Pons (tissue), 1 donor: ENCODE data around the gene TSEN2.
"Not testable (repeated sequence)": the region's sequence is repeated elsewhere in the genome, so short reads cannot be mapped to it uniquely, and the experiment has no call there.

Experiments used
- DNase-seq: peaks from one replicate; pipeline ENCODE4 v3.0.0-alpha.2; 2016; ENCODE audit warnings: low spot score

The TSEN2 gene

GRCh38 chr3:12452361-12453330 lies 31.6 kb upstream of the TSEN2 start:
- no peak for DNase-seq

GRCh38 chr3:12454076-12454815 lies 30.0 kb upstream of the TSEN2 start:
- DNase-seq: no peak

GRCh38 chr3:12454816-12455121 lies 29.5 kb upstream of the TSEN2 start:
- DNase-seq: no peak

DNA sequence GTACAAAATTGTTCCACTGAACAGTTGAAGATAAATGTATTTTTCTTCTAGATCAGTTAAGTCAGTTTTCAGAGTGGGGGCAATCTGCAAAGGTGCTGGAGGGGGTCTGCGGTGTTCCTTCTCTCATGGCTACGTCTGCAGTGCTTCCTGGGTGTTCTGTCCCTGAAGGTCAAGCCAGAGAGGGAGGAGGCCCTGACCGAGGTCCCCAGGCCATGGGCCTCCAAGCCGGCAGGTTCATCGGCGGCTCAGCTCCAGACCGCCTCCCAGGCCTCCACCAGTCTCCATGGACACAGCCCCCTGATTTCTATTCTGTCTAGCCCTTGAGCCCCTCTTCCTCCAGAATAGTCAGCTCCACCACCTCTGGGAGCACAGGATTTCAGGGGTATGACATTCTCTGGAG lies 28.5 kb upstream of the TSEN2 start:
- DNase-seq: no peak

GRCh38 chr3:12456441-12456840 lies 27.8 kb upstream of the TSEN2 start:
- no peak for DNase-seq

DNA sequence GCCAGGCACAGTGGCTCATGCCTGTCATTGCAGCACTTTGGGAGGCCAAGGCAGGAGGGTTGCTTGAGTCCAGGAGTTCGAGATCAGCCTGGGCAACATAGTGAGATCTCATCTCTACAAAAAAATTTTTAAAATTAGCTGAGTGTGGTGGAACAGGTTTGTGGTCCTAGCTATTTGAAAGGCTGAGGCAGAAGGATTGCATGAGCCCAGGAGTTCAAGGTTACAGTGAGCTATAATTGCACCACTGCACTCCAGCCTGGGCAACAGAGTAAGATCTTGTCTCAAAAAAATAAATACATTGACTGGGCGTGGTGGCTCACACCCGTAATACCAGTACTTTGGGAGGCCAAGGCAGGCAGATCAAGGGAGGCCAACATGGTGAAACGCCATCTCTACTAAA lies 26.9 kb upstream of the TSEN2 start:
- DNase-seq: not testable (repeated sequence)

DNA sequence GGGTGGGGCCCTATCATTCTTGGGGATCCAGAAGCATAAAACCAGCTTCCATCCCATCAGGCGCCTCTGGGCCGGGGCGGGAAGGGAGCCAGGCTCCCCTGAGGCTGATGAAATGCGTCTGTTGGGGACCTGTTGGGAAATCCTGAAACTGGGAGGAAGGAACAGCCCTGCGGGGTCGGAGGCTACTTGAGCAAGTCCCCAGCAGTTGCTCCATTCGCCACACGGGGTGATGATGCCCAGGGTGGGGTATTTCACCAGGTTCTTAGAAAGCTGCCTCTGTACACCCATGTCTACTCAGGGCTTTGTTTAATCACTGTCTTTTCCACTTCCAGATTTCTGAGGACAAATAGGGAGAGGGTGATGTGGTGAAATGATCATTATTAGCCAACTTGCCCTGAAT lies 25.4 kb upstream of the TSEN2 start:
- DNase-seq: no peak

DNA sequence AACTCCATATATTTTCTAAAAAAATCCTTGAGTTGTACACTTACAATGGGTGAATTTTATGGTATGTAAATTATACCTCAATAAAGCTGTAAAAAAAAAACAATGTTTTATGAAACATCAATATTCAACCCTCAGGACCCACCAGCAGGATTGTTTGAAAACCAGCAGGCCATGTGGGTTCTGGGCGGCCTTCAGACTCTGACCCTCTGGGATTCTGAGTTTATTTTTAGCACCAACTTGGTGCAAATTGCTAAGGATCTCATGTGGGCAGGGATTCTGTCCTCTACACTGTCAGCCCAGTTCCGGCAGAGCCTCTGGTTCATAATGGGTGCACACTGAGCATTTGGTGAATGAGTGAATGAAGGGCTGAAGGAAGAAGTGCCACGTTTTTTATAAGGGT lies 24.2 kb upstream of the TSEN2 start:
- no peak for DNase-seq

DNA sequence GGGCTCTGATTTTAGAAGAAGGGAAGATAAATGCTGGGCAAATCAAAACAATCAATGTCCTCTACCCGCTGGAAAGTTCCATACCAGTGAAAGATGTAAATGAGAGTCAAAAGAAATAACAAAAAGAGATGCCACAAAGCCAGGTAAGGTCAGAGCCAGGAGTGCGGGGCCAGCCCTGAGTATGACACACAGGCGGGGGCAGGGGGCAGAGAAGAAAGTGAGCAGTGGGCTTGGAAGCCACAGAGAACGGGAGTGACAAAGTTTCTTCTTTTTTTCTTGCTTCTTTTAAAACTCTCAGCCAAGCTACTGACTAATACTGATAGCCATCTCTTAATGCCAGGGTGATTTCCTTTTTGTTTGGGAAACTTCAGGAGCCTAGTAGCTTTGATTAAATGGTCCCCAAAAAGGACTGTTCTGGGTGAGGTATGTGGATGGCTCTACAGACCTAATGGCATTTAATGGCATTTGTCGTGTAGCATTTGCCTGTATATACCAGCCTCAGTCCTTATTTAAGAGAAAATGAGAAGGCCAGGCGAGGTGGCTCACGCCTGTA lies 23.1 kb upstream of the TSEN2 start:
- no peak for DNase-seq

DNA sequence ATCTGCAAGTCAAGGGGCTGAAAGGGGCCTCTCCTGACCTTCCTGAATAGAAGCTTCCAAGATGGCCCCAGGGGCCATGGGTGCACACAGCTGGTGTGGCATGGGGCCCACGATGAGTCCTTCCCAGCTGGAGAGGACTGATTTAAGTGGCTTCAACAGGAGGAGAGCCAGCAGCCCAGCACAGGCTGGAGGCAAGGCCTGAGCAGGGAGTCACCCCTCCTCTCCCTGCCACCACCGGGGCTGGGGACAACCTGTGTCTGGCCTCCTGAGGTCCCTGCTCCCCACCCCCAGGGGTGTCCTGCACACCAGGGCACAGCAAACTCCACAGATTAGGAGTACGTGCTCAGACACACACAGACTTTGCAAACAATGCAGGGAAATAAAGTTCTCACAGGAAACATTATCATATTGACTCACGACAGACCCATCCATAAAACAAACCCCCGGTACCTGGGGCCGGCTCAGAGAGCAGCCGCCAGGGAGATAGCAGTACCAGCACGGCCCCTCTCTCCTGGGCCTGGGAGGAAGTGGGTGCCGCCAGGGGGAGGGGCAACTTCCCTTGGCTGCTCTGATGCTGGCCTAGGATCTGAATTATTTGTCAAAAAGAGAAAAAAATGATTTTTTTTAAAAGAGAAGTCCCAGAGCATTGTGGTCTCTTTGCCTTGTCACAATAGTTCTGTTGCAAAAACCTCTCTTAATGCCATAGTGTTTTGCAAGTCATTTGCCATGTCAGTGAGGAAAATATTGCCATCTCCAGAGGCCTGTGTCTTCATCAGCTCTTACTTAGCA lies 21.9 kb upstream of the TSEN2 start:
- DNase-seq: no peak

DNA sequence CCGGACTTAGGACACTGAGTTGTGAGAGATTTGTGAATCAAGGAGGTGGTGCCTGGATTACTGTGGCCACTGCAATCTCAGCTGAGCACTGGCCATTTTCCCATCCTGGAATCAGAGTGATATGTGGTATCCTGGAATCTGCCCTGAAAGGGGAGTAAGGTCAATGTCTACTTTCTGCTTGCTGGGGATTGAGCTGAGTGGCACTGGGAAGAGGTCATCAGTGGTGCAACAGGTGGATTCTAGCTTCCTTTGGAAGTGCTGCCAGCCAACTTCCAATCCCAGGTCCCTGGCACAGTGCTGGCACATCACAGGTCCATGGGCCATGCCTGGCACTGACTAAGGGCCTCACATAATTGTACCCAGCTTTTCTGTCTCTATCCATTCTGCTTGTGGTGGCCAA lies 20.6 kb upstream of the TSEN2 start:
- no peak for DNase-seq

DNA sequence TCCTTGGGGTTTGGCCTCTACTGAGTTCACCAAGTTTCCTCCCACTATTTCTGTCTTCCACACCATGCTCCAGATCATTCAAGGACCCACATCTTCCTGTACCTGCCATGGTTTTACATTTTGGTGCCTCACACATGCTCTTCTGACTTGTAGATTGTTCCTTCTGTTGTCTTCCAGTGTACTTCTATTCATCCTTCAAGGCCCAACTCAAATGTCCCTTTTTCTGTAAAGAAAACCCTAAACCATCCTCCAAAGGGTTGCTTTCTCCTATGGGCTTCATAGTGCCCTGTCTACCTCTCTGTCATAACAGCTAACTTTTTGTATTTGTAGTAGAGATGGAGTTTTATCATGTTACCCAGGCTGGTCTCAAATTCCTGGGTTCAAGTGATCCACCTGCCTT lies 20.1 kb upstream of the TSEN2 start:
- no peak for DNase-seq

DNA sequence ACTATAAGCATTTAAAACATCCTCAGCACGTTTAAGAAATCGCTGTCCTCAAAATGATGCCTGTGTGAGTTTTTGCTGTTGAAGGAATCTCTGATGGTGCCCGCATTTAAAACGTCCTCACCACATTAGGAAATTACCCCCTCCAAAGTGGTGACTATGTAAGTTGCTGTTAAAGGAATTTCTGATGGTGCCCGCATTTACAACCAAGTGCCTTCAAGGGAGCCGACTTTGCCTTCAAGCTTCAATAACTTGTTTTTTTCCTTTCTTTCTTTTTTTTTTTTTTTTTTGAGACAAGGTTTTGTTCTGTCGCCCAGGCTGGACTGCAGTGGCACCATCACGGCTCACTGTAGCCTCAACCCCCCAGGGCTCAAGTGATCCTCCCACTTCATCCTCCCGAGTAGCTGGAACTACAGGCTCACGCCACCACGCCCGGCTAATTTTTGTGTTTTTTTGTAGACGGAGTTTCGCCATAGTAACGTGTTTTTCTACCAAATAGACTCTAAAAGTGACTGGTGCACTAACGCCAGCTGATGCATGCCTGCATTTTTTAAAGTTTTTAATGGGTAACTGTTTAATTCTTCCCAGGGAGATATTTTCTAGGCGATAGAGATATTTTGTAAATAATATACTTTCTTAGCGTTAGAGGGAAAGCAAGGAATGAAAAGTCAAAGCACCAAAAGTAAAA lies 19.0 kb upstream of the TSEN2 start:
- no peak for DNase-seq

- no peak for DNase-seq
Observed at GRCh38 chr3:12465836-12466225, 18.4 kb upstream of the TSEN2 start.

- DNase-seq: no peak
Observed at GRCh38 chr3:12467746-12468145, 16.5 kb upstream of the TSEN2 start.

DNA sequence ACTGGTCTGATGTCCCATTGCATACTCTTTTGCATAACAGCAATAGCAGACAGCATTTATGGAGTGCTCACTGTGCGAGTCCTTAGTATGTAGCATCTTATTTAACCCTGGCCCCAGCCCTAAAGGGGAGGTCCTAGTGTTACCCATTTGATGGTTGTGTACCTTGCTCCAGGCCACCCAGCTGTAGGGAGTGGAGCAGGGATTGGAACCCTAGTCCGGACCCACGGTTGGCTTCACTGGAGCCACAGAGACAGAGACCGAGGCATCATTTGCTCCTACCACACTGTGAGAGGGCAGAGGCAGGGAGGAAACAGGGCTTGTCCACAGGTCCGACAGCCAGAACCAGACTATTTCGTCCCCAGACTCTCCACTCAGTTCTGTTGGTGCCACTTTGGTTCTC lies 16.0 kb upstream of the TSEN2 start:
- DNase-seq: no peak

- DNase-seq: no peak
Observed at GRCh38 chr3:12468757-12469156, 15.5 kb upstream of the TSEN2 start.

DNA sequence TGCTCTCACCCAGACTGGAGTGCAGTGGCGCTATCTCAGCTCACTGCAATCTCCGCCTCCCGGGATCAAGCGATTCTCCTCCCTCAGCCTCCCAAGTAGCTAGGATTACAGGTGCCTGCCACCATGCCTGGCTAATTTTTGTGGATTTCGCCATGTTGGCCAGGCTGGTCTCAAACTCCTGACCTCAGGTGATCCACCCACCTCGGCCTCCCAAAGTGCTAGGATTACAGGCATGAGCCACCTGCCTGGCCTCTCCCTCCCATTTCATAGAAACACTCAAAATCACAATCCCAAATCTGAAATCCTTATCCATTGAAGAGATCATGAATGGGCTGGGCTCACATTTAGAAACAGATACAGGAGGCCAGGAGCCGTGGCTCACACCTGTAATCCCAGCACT lies 15.1 kb upstream of the TSEN2 start:
- not testable (repeated sequence) for DNase-seq

GRCh38 chr3:12470111-12470510 lies 14.2 kb upstream of the TSEN2 start:
- DNase-seq: no peak

GRCh38 chr3:12470680-12471079 lies 13.6 kb upstream of the TSEN2 start:
- DNase-seq: no peak

DNA sequence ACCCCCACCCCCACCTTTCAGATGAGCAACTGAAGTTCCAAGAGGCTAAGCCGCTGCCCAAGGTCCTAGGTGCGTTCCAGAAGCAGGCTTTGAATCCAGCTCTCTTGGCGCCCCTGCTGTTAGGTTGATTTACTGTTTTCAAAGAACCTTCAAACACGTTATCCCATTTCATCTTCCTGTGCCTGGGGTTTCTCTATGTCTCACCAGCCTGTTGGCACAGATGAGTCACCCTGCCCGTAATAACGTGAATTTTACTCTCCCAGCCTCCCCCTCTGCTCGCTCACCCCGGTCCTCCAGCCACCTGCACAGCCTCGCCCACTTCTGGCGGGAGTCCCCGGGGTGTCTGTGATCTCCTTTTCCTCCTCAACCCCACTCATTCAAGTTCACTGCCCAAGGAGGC lies 13.0 kb upstream of the TSEN2 start:
- DNase-seq: no peak
